ENCODE results near the gene ZNF701.
A peak's percentile ranks its signal among the peaks of the same experiment; 100 is the strongest.

DNA sequence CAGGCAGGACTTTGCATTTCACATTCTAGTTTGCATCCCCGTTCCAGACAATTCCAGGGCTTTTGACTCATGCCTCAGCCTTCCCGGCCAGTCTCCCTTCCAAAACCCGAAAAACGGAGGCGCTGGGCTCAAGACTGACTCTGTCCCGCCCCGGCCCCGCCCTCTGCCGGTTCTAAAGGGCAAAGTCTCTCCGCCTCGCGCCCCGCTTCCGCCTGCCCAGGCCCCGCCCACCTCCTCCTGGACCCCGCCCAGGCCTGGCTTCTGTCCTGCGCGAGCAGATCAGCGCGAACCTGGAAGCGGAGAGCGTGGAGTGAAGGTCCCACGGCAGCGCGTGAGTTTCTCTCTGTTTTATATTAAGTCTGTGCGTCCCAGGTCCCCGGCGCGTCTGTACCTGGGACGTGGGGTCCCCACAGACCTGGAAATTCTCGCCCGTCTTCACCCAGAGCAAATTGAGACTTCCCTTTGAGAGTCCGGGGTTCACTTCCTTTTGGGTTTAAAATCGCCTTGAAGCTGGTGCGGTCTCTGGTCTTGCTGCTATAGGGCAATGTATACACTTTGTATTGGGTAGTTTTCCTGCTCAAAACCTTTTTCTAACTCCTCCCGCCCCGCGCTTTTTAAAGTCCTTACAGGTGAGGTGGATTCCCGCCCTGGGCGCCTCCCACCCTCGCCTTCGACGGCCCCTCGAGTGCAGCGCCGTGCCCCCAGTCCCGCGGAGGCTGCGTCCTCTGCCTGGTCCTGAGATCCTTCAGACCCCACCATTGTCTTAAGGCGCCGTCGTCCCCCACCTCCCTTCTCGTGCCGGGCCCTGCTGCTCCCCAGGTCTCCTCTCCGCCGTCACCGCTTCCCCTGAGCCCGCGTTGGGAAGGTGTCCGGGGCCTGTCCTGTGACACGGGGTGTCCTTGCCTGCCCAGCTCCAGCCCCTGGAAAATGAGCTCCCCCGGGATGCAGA is 31.2 kb downstream of the ZNF701 start:
- TF ChIP-seq, protein P1, sequence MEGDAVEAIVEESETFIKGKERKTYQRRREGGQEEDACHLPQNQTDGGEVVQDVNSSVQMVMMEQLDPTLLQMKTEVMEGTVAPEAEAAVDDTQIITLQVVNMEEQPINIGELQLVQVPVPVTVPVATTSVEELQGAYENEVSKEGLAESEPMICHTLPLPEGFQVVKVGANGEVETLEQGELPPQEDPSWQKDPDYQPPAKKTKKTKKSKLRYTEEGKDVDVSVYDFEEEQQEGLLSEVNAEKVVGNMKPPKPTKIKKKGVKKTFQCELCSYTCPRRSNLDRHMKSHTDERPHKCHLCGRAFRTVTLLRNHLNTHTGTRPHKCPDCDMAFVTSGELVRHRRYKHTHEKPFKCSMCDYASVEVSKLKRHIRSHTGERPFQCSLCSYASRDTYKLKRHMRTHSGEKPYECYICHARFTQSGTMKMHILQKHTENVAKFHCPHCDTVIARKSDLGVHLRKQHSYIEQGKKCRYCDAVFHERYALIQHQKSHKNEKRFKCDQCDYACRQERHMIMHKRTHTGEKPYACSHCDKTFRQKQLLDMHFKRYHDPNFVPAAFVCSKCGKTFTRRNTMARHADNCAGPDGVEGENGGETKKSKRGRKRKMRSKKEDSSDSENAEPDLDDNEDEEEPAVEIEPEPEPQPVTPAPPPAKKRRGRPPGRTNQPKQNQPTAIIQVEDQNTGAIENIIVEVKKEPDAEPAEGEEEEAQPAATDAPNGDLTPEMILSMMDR (conservative IDR thresholded peaks at IDR 0.05; ENCODE audit: low read length) = peak; percentile 55
- no peak for TF ChIP-seq EZH2phosphoT487 (IDR thresholded peaks at IDR 0.05; ENCODE audit: borderline replicate concordance, low read depth, low read length)
